ENCODE data around the gene EPM2A. TPM values are rescaled to one million over a fixed set of nuclear protein-coding genes. Genes with fewer than 3 reads are reported as not detected.

Gene EPM2A
- polyA plus RNA-seq, 1 donor (not counting 4 experiments of a cell fraction or from before 2014, with no cell fraction given): 2.4 TPM

DNA sequence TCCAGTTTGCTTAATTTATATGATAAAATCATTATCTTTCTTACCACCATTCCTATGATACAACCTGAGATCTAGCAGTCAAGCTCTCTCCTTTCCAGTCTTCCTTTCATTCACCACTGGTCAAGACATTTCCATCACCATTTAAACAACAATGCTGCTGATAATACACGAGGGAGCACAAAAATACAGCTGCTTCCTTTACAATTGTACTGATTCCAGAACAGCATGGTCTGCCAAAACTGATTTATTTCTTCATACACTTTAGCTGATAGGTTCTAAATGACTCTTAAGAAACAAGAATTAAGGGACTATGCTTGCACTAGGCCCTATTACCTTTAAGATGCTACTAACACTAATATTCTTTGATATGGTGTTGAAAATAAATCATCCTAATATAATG lies 65.0 kb downstream of the EPM2A start:
- Histone ChIP-seq H3K27ac (ENCODE audit: control insufficient read depth, insufficient read depth, low read length) (no peak overlapping the region), H3K4me1 (ENCODE audit: control insufficient read depth, extremely low read depth, insufficient read depth, low read length) (peaks cover 16% of the 10 kb centered on the region), H3K36me3 (ENCODE audit: control insufficient read depth in 2 of 2, extremely low read depth in 1 of 2, insufficient read depth in 2 of 2, low read length in 2 of 2) (no peaks in the 10 kb centered on the region), H3K9me1 (ENCODE audit: control insufficient read depth, extremely low read depth, insufficient read depth, low read length) (no peaks in the 10 kb centered on the region), H3K4me3 (ENCODE audit: control insufficient read depth in 2 of 3, extremely low read depth in 1 of 3, insufficient read depth in 2 of 3, low read depth in 1 of 3, low read length in 3 of 3) (no peak overlapping the region), H3K9ac (ENCODE audit: control insufficient read depth, extremely low read depth, insufficient read depth, low read length) (no peak overlapping the region), H3K9me3 (ENCODE audit: control insufficient read depth, low read depth, low read length) (no peaks in the 10 kb centered on the region), H3K79me2 (ENCODE audit: control insufficient read depth, insufficient read depth, low read length) (no peaks in the 10 kb centered on the region), H3K4me2 (ENCODE audit: control insufficient read depth, extremely low read depth, insufficient read depth, low read depth, low read length) (no peak overlapping the region), H3K27me3 (ENCODE audit: control insufficient read depth, extremely low read depth, insufficient read depth, low read length) (no peaks in the 10 kb centered on the region), H2AFZ (ENCODE audit: control insufficient read depth, low read length) (no peak overlapping the region), H4K20me1 (ENCODE audit: control insufficient read depth, extremely low read depth, insufficient read depth, low read length) (no peaks in the 10 kb centered on the region)
- no peak for FAIRE-seq
- TF ChIP-seq, protein P1, sequence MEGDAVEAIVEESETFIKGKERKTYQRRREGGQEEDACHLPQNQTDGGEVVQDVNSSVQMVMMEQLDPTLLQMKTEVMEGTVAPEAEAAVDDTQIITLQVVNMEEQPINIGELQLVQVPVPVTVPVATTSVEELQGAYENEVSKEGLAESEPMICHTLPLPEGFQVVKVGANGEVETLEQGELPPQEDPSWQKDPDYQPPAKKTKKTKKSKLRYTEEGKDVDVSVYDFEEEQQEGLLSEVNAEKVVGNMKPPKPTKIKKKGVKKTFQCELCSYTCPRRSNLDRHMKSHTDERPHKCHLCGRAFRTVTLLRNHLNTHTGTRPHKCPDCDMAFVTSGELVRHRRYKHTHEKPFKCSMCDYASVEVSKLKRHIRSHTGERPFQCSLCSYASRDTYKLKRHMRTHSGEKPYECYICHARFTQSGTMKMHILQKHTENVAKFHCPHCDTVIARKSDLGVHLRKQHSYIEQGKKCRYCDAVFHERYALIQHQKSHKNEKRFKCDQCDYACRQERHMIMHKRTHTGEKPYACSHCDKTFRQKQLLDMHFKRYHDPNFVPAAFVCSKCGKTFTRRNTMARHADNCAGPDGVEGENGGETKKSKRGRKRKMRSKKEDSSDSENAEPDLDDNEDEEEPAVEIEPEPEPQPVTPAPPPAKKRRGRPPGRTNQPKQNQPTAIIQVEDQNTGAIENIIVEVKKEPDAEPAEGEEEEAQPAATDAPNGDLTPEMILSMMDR (optimal IDR thresholded peaks at IDR 0.05 in 1 of 3, IDR thresholded peaks at IDR 0.05 in 1 of 3, conservative IDR thresholded peaks at IDR 0.05 in 1 of 3; ENCODE audit: extremely low read depth in 1 of 3, insufficient read depth in 2 of 3, low read length in 3 of 3): no peak
- no peak for TF ChIP-seq EZH2 (IDR thresholded peaks at IDR 0.05; ENCODE audit: low read length)
- dilution Hi-C loops (cut with MboI; ENCODE audit: extremely low pct_ligation_motif_present, low sequenced_read_pairs): no loop called here
- DNase-seq (ENCODE audit: low read depth, low spot score): no peak

DNA sequence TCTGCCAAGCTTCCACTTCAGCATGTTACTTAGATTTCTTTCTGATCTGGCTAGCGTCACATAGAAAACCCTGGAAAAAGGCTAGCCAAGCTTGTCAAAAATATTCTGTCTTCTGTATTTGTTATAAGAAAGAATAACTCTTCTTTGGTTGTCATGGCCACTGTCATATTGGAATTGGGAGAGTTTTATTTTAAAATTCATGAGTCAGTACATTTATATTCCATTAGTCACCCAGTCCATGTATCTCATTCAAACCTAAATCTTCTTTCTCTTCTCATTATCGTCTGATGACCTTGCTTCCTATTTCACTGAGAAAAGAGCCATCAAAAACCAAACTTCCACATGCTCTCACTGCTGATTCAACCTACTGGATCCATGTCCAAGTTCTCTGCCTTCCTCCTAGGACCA lies 65.7 kb downstream of the EPM2A start:
- H4K20me1 ChIP-seq (ENCODE audit: control insufficient read depth, extremely low read depth, insufficient read depth, low read length): no peaks in the 10 kb centered on the region
- H3K27ac ChIP-seq (ENCODE audit: control insufficient read depth, insufficient read depth, low read length): peak overlapping the region; percentile 40
- no peaks in the 10 kb centered on the region for H3K9me3 ChIP-seq (ENCODE audit: control insufficient read depth, low read depth, low read length)
- no peak overlapping the region for H3K4me3 ChIP-seq (ENCODE audit: control insufficient read depth in 2 of 3, extremely low read depth in 1 of 3, insufficient read depth in 2 of 3, low read depth in 1 of 3, low read length in 3 of 3)
- H3K27me3 ChIP-seq (ENCODE audit: control insufficient read depth, extremely low read depth, insufficient read depth, low read length): no peaks in the 10 kb centered on the region
- no peak overlapping the region for H3K9ac ChIP-seq (ENCODE audit: control insufficient read depth, extremely low read depth, insufficient read depth, low read length)
- no peaks in the 10 kb centered on the region for H3K9me1 ChIP-seq (ENCODE audit: control insufficient read depth, extremely low read depth, insufficient read depth, low read length)
- H3K36me3 ChIP-seq (ENCODE audit: control insufficient read depth in 2 of 2, extremely low read depth in 1 of 2, insufficient read depth in 2 of 2, low read length in 2 of 2): no peaks in the 10 kb centered on the region
- H3K4me1 ChIP-seq (ENCODE audit: control insufficient read depth, extremely low read depth, insufficient read depth, low read length): peaks cover 16% of the 10 kb centered on the region
- dilution Hi-C loops (cut with MboI; ENCODE audit: extremely low pct_ligation_motif_present, low sequenced_read_pairs): no loop called here
- DNase-seq (ENCODE audit: low read depth, low spot score) (no peak), FAIRE-seq (peak; percentile 77)
- no peak for TF ChIP-seq EZH2 (IDR thresholded peaks at IDR 0.05; ENCODE audit: low read length)
- TF ChIP-seq, protein P1 (optimal IDR thresholded peaks at IDR 0.05 in 1 of 3, IDR thresholded peaks at IDR 0.05 in 1 of 3, conservative IDR thresholded peaks at IDR 0.05 in 1 of 3; ENCODE audit: extremely low read depth in 1 of 3, insufficient read depth in 2 of 3, low read length in 3 of 3): no peak
- peak overlapping the region; percentile 83 for H2AFZ ChIP-seq (ENCODE audit: control insufficient read depth, low read length)
- H3K4me2 ChIP-seq (ENCODE audit: control insufficient read depth, extremely low read depth, insufficient read depth, low read depth, low read length): peak overlapping the region; percentile 66
- H3K79me2 ChIP-seq (ENCODE audit: control insufficient read depth, insufficient read depth, low read length): no peaks in the 10 kb centered on the region

Data from keratinocyte (primary cell).